GM13977 (cell line): ENCODE data around the gene SLC6A17.
A peak's percentile ranks its signal among the peaks of the same experiment; 100 is the strongest.

ENCODE experiments used
- DNase-seq: peaks from one replicate; pipeline ENCODE4 v3.0.0; 2012; ENCODE audit warnings: low spot score
- in situ Hi-C: fragments of 300-500 bp; cut with MboI; formaldehyde crosslinking; loops from one replicate; pipeline ENCODE4 v1.12.0; 2022; ENCODE audit warnings: low sequenced_read_pairs, low pct_unique_long_range_greater_than_20kb, mixed read lengths, inconsistent platforms; ENCODE audit not compliant: unreplicated experiment
- TF ChIP-seq, protein P1 (sequence below): IDR thresholded peaks from 2 replicates; pipeline ENCODE4 v1.5.1; 2012; ENCODE audit warnings: mild to moderate bottlenecking, control low read depth; ENCODE audit not compliant: insufficient read depth; ENCODE audit errors: extremely low read depth, missing control alignments

The SLC6A17 gene

DNA sequence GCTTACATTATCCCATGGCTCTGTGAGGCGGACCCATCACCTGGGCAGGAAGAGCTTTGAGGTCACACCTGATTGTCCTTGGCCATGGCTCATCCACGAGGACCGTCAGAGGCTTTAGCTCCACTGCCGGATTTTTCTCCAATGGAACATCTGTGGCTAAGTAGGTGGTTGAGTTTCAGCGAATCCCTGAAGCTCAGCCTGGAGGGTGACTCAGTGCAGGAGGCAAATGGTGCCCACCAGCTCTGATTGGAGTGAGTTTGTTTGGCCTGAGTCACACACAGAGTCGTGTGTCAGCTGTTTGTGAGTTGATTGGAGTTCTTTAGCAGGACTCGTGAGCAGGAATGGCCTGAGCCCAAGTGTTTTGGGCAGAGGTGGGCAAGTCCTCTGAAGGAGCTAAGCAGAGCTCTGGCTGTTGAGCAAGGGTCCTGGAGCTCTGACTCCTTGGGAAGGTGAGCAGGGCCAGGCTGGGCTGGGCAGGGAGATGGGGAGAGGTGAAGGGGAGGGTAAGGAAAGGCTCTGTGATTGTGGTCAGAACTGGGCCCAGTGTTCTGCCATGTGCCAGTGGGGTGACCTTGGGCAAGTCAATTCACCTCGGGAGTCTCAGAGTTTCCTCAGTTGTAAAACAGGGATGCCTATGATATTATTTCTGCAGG lies 2.0 kb downstream of the SLC6A17 start:
- no peak for DNase-seq
- in situ Hi-C loops, result no loop called here
- TF ChIP-seq, protein P1, sequence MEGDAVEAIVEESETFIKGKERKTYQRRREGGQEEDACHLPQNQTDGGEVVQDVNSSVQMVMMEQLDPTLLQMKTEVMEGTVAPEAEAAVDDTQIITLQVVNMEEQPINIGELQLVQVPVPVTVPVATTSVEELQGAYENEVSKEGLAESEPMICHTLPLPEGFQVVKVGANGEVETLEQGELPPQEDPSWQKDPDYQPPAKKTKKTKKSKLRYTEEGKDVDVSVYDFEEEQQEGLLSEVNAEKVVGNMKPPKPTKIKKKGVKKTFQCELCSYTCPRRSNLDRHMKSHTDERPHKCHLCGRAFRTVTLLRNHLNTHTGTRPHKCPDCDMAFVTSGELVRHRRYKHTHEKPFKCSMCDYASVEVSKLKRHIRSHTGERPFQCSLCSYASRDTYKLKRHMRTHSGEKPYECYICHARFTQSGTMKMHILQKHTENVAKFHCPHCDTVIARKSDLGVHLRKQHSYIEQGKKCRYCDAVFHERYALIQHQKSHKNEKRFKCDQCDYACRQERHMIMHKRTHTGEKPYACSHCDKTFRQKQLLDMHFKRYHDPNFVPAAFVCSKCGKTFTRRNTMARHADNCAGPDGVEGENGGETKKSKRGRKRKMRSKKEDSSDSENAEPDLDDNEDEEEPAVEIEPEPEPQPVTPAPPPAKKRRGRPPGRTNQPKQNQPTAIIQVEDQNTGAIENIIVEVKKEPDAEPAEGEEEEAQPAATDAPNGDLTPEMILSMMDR, result no peak

DNA sequence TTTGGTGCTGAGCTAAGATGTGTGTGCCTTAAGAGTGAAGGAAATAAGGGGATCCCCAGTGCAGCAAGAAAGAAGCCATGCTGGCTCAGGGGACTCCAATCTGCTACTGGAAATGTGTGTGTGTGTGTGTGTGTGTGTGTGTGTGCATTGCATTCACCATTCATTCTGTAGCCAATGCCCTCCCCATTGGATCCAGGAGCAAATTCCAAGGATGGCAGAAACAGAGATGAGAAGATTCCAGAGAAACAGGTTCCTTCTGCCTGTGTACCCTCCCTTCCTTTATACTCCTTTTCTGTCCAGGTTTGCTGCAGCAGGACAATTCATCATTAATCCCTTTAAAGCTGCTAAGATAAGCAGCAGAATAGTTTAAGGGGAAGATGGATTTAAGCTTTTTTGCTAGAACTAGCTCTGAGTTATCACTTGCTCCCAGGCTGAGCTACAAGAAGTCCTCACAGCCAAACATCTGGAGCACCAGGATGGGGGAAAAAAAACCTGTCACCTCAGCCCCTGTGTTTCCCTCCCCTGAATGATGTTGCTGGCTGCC lies 3.2 kb downstream of the SLC6A17 start:
- DNase-seq, result no peak
- TF ChIP-seq, protein P1, result no peak
- in situ Hi-C loops, result no loop called here

DNA sequence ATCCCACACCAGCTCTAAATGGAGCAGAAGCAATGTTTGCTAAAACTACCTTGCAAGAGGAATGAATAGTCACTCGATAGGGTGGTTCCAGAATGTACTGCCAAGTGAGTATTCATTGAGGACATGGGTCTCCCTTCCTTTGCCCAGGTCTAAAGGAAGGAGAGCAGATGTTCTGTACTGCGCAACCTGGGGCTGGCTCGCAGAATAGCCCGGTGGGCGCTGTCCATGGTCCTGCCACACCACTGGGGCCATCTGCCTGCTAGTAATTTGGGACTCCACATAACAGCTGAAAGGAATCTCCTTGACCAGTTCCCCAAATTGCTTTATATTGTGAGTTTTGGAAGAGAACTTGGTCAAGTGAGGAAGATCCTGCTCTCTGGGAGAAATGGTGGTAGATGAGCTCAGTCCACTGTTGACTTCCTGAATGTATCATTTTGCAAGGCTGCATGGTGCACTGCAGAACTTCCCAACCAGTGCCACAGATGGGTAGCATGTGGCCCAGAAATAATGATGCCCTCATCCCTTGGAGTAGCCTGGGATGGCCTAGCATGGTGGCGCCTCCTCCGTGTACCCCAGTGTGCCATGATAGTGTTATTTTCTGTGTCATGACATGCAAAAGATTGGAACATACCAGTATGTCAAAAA lies 5.7 kb downstream of the SLC6A17 start:
- in situ Hi-C loops, result no loop called here
- DNase-seq, result peak; percentile 68
- TF ChIP-seq, protein P1, result no peak

DNA sequence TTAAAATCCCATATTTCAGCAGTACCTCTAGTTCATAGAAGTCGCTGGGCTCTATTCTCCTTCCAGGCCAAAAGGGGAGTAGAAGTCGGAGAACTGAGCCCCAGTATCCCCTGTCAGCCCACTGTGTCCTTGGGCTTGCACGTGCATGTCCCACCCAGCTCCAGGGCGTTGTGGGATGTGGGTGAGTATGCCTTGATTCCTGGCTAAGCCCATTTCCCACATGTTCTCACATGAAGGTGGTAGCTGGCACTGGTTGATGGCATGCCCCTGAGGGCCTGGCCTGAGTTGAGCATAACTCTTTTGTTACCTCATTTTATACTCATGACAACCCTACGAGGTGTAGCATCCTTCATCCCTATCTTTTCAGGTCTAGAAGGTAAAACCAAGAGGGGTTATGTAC lies 8.0 kb downstream of the SLC6A17 start:
- DNase-seq, result no peak
- TF ChIP-seq, protein P1, result no peak
- in situ Hi-C loops, result no loop called here

DNA sequence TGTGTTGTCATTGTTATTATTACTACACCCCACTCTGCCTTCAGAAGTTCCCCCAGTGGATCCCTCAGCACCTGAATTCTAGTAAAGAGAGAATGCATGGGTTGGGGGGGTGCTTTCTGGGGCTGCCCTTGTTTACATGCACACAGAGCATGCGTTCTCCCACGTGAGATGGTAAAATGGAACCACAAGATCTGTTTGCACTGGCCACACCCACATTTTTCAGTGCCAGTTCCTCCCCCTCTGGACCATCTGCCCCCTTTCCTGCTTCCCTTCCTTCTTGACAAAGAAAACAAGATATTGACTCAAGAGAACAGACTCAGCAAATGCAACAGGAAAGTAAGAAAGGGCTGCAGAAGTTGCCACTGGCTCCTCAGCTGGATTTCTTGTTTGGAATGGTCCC lies 8.9 kb downstream of the SLC6A17 start:
- in situ Hi-C loops, result no loop called here

DNA sequence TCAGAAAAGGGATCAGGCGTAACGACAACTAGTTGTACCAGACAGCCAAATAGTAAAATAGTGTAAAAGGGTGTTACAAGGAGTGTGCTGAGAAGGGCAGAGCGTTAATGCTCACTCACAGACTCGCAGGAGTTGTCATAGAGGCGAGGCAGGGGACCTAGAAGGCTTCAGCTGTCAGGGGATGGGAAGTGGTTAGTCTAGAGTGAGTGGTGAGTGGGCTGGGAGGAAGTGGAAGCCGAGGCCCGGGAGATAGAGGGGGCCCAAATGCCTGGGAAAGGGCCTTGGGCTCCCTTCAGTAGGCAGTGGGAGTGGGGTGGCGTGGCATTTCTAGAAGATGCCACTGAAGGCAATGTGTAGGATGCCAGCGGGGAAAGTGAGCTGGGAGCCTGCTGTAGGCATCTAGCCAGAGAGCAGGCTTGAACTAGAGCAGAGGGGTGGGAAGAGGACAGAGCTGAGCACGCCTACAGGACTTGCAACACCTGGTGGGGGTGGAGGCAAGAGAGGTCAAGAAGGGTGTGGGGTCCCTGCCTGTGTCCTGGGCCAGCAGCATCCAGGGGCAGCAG lies 10.3 kb downstream of the SLC6A17 start:
- TF ChIP-seq, protein P1, result no peak
- in situ Hi-C loops, result no loop called here
- DNase-seq, result no peak

More for the DNA sequence above, 8.9 kb downstream of the SLC6A17 start:
- TF ChIP-seq, protein P1, result no peak
- no peak for DNase-seq
